Upper lobe of right lung (tissue), 1 donor: Measurements from ENCODE around the gene VASN. TPM values are rescaled to one million over a fixed set of nuclear protein-coding genes. Genes with fewer than 3 reads are reported as not detected.

ENCODE experiments used
- ATAC-seq: fragments of 200-7000 bp; cut with Tn5 transposase; one replicate; pipeline ENCODE4 v1.9.1; 2020; ENCODE audit warnings: mild to moderate bottlenecking, moderate library complexity
- DNase-seq: peaks from one replicate; pipeline ENCODE4 v3.0.0-alpha.2; 2020
- H3K27ac ChIP-seq: fragments of 200-600 bp; one replicate; pipeline ENCODE4 v1.8.0; 2022
- H3K27me3 ChIP-seq: fragments of 200-600 bp; one replicate; pipeline ENCODE4 v1.8.0; 2022; ENCODE audit warnings: mild to moderate bottlenecking
- H3K36me3 ChIP-seq: fragments of 200-600 bp; one replicate; pipeline ENCODE4 v1.8.0; 2022
- H3K4me1 ChIP-seq: fragments of 200-600 bp; one replicate; pipeline ENCODE4 v1.8.0; 2022
- H3K4me3 ChIP-seq: fragments of 200-600 bp; one replicate; pipeline ENCODE4 v1.8.0; 2022; ENCODE audit warnings: mild to moderate bottlenecking
- H3K9me3 ChIP-seq: fragments of 200-600 bp; one replicate; pipeline ENCODE4 v1.8.0; 2022
- intact Hi-C: fragments of 100-400 bp; cut with DNase I; formaldehyde crosslinking; loops from one replicate; pipeline ENCODE4 v1.11.0; 2022
- total RNA-seq: library from RNA; stranded (reverse); fragmentation: NEBNext Ultra II Directional; extraction: Animal tissue kit (Norgen Biotek cat#: 25700); gene quantifications from one replicate; pipeline ENCODE4 v1.2.1, GENCODE V29; 2021
- TF ChIP-seq, protein P1 (sequence below): fragments of 200-600 bp; IDR thresholded peaks from one replicate; pipeline ENCODE4 v1.8.0; 2022; ENCODE audit warnings: antibody characterized with exemption
- donor health status: DM: no; HTN: yes; CAD: no; lungs with severe emphysema.

The VASN gene
- total RNA-seq, 1 donor from 2014 or later, result 20.3 TPM

DNA sequence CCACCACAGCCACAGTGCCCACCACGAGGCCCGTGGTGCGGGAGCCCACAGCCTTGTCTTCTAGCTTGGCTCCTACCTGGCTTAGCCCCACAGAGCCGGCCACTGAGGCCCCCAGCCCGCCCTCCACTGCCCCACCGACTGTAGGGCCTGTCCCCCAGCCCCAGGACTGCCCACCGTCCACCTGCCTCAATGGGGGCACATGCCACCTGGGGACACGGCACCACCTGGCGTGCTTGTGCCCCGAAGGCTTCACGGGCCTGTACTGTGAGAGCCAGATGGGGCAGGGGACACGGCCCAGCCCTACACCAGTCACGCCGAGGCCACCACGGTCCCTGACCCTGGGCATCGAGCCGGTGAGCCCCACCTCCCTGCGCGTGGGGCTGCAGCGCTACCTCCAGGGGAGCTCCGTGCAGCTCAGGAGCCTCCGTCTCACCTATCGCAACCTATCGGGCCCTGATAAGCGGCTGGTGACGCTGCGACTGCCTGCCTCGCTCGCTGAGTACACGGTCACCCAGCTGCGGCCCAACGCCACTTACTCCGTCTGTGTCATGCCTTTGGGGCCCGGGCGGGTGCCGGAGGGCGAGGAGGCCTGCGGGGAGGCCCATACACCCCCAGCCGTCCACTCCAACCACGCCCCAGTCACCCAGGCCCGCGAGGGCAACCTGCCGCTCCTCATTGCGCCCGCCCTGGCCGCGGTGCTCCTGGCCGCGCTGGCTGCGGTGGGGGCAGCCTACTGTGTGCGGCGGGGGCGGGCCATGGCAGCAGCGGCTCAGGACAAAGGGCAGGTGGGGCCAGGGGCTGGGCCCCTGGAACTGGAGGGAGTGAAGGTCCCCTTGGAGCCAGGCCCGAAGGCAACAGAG, 10.5 kb downstream of the VASN start:
- Histone ChIP-seq H3K36me3 (peaks cover 46% of the 10 kb centered on the region), H3K9me3 (no peaks in the 10 kb centered on the region), H3K27ac (no peak overlapping the region), H3K4me1 (peaks cover 8% of the 10 kb centered on the region), H3K4me3 (no peak overlapping the region), H3K27me3 (no peaks in the 10 kb centered on the region)
- no peak for ATAC-seq
- DNase-seq, result no peak
- TF ChIP-seq, protein P1, sequence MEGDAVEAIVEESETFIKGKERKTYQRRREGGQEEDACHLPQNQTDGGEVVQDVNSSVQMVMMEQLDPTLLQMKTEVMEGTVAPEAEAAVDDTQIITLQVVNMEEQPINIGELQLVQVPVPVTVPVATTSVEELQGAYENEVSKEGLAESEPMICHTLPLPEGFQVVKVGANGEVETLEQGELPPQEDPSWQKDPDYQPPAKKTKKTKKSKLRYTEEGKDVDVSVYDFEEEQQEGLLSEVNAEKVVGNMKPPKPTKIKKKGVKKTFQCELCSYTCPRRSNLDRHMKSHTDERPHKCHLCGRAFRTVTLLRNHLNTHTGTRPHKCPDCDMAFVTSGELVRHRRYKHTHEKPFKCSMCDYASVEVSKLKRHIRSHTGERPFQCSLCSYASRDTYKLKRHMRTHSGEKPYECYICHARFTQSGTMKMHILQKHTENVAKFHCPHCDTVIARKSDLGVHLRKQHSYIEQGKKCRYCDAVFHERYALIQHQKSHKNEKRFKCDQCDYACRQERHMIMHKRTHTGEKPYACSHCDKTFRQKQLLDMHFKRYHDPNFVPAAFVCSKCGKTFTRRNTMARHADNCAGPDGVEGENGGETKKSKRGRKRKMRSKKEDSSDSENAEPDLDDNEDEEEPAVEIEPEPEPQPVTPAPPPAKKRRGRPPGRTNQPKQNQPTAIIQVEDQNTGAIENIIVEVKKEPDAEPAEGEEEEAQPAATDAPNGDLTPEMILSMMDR, result no peak
- intact Hi-C loops, result no loop called here

DNA sequence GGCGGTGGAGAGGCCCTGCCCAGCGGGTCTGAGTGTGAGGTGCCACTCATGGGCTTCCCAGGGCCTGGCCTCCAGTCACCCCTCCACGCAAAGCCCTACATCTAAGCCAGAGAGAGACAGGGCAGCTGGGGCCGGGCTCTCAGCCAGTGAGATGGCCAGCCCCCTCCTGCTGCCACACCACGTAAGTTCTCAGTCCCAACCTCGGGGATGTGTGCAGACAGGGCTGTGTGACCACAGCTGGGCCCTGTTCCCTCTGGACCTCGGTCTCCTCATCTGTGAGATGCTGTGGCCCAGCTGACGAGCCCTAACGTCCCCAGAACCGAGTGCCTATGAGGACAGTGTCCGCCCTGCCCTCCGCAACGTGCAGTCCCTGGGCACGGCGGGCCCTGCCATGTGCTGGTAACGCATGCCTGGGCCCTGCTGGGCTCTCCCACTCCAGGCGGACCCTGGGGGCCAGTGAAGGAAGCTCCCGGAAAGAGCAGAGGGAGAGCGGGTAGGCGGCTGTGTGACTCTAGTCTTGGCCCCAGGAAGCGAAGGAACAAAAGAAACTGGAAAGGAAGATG, 11.2 kb downstream of the VASN start:
- peaks cover 50% of the 10 kb centered on the region for H3K36me3 ChIP-seq
- H3K4me1 ChIP-seq, result peaks cover 3% of the 10 kb centered on the region
- no peak overlapping the region for H3K4me3 ChIP-seq
- H3K9me3 ChIP-seq, result no peaks in the 10 kb centered on the region
- ATAC-seq (no peak), DNase-seq (no peak)
- TF ChIP-seq, protein P1, result no peak
- no peak overlapping the region for H3K27ac ChIP-seq
- H3K27me3 ChIP-seq, result no peaks in the 10 kb centered on the region
- intact Hi-C loops, result no loop called here

DNA sequence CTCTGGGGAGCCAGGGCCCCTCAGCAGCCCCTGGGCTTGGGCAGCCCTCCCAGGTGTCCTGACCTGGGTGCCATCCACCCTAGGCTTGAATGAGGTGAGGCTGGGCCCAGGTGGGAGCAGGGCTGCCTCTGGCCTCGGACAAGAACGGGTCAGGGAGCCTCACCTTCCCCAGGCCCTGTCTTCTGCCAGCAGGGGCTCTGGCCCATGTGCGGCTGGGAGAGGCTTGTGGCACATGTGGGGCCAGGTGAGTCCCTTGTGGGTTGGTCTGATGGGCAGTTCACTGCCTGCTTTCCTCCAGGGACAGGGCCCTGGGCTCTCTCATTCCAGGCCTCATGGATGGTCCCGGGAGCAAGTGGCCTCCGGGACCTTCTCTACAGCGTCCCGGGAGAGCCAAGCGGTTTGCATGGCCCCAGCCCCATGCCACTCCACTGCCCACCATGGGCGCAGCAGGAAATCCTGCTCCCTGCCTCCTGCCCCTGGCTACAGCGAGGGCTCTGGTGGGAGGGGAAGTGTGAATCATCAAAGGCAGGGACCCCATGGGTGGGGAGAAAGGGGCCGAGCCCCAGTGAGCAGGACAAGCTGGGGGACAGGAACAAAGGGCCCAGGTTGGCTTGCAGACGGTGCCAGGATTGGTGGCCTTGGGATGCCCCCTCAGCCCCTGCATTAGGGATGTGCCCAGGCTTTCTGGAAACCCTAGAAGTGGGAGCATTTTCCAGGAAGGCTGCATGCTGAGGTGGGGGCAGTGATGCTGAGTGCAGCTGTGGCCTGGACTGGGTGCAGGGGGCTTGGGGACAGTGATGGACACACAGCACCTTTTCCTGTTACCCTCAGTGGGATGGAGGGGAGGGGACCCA, 12.2 kb downstream of the VASN start:
- H3K4me1 ChIP-seq, result no peaks in the 10 kb centered on the region
- H3K27ac ChIP-seq, result no peak overlapping the region

DNA sequence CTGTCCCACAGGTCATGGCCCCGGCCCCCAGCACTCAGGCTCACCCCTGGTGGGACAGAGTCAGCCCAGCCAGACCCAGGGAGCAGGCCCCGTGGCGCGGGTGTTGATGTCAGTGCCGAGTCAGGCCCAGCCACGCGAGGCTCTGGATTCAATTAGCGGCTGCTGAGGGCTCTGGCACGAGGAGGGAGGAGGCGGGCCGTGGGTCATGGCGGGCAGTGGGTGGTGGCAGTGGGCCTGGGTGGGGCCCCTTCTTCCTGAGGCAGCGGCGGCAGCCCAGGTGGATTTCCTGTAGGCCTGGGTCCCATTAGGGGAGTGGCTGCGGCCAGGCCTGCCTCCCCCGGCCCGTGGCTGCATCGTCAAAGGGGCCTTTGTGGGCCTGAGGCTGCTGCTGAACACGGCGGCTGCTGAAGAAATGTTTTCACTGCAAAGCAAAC, 12.9 kb downstream of the VASN start:
- ATAC-seq (no peak), DNase-seq (no peak)
- H3K4me3 ChIP-seq, result no peak overlapping the region
- no peaks in the 10 kb centered on the region for H3K9me3 ChIP-seq
- H3K27ac ChIP-seq, result no peak overlapping the region
- H3K4me1 ChIP-seq, result peaks cover 5% of the 10 kb centered on the region
- peaks cover 54% of the 10 kb centered on the region for H3K36me3 ChIP-seq
- intact Hi-C loops, result no loop called here
- no peaks in the 10 kb centered on the region for H3K27me3 ChIP-seq
- TF ChIP-seq, protein P1, result no peak

More for the DNA sequence above, 12.2 kb downstream of the VASN start:
- H3K27me3 ChIP-seq, result no peaks in the 10 kb centered on the region
- no peak for ATAC-seq
- TF ChIP-seq, protein P1, result no peak
- intact Hi-C loops, result no loop called here
- no peaks in the 10 kb centered on the region for H3K9me3 ChIP-seq
- no peak for DNase-seq
- peaks cover 54% of the 10 kb centered on the region for H3K36me3 ChIP-seq
- no peak overlapping the region for H3K4me3 ChIP-seq

DNA sequence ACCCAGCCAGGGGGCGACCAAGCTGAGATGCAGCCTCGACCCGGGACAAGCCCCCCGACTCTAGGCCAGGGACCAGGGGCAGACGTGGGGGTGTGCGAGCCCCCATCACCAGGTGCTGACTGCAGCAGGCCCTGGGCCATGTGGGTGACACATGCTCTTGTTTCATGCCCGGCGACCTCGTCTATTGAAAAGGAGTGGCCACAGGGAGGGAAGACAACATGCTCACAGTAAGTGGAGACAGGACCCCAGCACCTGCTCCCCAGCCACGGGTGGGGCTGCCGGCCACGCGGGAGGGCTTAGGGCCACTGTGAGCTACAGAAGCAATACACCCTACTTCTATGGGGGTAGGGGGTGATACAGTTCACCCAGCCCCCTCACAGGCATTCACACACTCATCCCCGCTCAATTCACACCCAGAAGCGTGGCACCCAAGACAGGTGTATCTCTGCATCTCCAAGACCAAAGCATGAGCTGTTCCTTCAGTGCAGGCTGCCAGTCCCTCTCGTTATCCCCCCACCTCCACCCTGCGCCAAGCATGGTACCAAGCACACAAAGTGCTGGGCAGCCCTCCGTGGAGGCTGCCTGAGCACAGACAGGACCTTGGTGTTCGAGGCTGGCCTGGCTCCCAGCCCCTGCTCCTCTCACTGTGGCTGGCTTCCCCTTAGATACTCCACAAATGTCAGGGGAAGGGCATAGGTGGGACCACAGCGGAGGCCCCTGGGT, 13.6 kb downstream of the VASN start:
- Histone ChIP-seq H3K36me3 (peaks cover 52% of the 10 kb centered on the region), H3K27me3 (no peaks in the 10 kb centered on the region), H3K4me1 (peaks cover 8% of the 10 kb centered on the region), H3K27ac (no peak overlapping the region), H3K4me3 (no peak overlapping the region), H3K9me3 (no peaks in the 10 kb centered on the region)
- DNase-seq (no peak), ATAC-seq (no peak)
- intact Hi-C loops, result no loop called here
- TF ChIP-seq, protein P1, result no peak
